Stimulated activated effector memory CD8-positive, alpha-beta T cell treated with anti-CD3 and anti-CD28 coated beads, Interleukin-12 subunit alpha, Interleukin-12 subunit beta, amount 100 ng/mL, for 72 hours (primary cell): ENCODE data around the gene ATG7.
"Not testable (repeated sequence)": the region's sequence is repeated elsewhere in the genome, so short reads cannot be mapped to it uniquely, and the experiment has no call there.

ENCODE experiments used
- ATAC-seq: fragments of 150-1000 bp; cut with Tn5 transposase; 2 replicates; pipeline ENCODE4 v1.10.0; 2021
- DNase-seq, 2 donors: peaks; one replicate each; pipeline ENCODE4 v3.0.0; 2021 to 2022; ENCODE audit warnings: low spot score in 2 of 2
- H3K27ac Mint-ChIP-seq: one replicate; pipeline ENCODE4 v1.8.0; 2022; ENCODE audit warnings: mild to moderate bottlenecking, mixed read lengths
- H3K36me3 Mint-ChIP-seq: one replicate; pipeline ENCODE4 v1.8.0; 2022; ENCODE audit warnings: mild to moderate bottlenecking, mixed read lengths
- H3K4me1 Mint-ChIP-seq: one replicate; pipeline ENCODE4 v1.8.0; 2022; ENCODE audit warnings: mixed read lengths
- H3K4me3 Mint-ChIP-seq: one replicate; pipeline ENCODE4 v1.8.0; 2022; ENCODE audit warnings: mild to moderate bottlenecking, mixed read lengths
- H3K9me3 Mint-ChIP-seq: one replicate; pipeline ENCODE4 v1.8.0; 2022; ENCODE audit warnings: mixed read lengths

The ATG7 gene

GRCh38 chr3:11346416-11346815, 74.2 kb downstream of the ATG7 start:
- DNase-seq, result no peak
- no peak overlapping the region for H3K27ac Mint-ChIP-seq
- no peaks in the 10 kb centered on the region for H3K4me1 Mint-ChIP-seq
- ATAC-seq, result no peak
- peaks cover 73% of the 10 kb centered on the region for H3K36me3 Mint-ChIP-seq
- H3K4me3 Mint-ChIP-seq, result no peak overlapping the region
- no peaks in the 10 kb centered on the region for H3K9me3 Mint-ChIP-seq

GRCh38 chr3:11348877-11349276, 76.7 kb downstream of the ATG7 start:
- not testable (repeated sequence) for H3K27ac Mint-ChIP-seq, DNase-seq, H3K9me3 Mint-ChIP-seq, ATAC-seq, H3K4me3 Mint-ChIP-seq, H3K4me1 Mint-ChIP-seq
- H3K36me3 Mint-ChIP-seq, result peaks cover 63% of the 10 kb centered on the region

- no peak overlapping the region for H3K4me3 Mint-ChIP-seq
- no peak for DNase-seq
- no peak for ATAC-seq
- peaks cover 57% of the 10 kb centered on the region for H3K36me3 Mint-ChIP-seq
- H3K27ac Mint-ChIP-seq, result no peak overlapping the region
- H3K4me1 Mint-ChIP-seq, result no peaks in the 10 kb centered on the region
- no peaks in the 10 kb centered on the region for H3K9me3 Mint-ChIP-seq
Observed at GRCh38 chr3:11349446-11349845, 77.2 kb downstream of the ATG7 start.

GRCh38 chr3:11350374-11350773, 78.2 kb downstream of the ATG7 start:
- Mint-ChIP-seq H3K27ac (no peak overlapping the region), H3K4me1 (no peaks in the 10 kb centered on the region), H3K4me3 (no peak overlapping the region), H3K36me3 (peaks cover 51% of the 10 kb centered on the region), H3K9me3 (no peaks in the 10 kb centered on the region)
- ATAC-seq, result no peak
- no peak for DNase-seq

GRCh38 chr3:11351451-11351850, 79.3 kb downstream of the ATG7 start:
- ATAC-seq (no peak), DNase-seq (no peak)
- no peaks in the 10 kb centered on the region for H3K9me3 Mint-ChIP-seq
- no peaks in the 10 kb centered on the region for H3K4me1 Mint-ChIP-seq
- no peak overlapping the region for H3K27ac Mint-ChIP-seq
- H3K4me3 Mint-ChIP-seq, result no peak overlapping the region
- peaks cover 40% of the 10 kb centered on the region for H3K36me3 Mint-ChIP-seq

- peaks cover 55% of the 10 kb centered on the region for H3K36me3 Mint-ChIP-seq
Observed at GRCh38 chr3:11356269-11356668, 84.1 kb downstream of the ATG7 start.

GRCh38 chr3:11362600-11362999, 90.4 kb downstream of the ATG7 start:
- Mint-ChIP-seq H3K36me3 (peaks cover 93% of the 10 kb centered on the region), H3K9me3 (no peaks in the 10 kb centered on the region), H3K27ac (no peak overlapping the region), H3K4me1 (no peaks in the 10 kb centered on the region), H3K4me3 (no peak overlapping the region)
- ATAC-seq, result no peak
- no peak for DNase-seq

More at GRCh38 chr3:11356269-11356668, 84.1 kb downstream of the ATG7 start:
- no peak for ATAC-seq
- Mint-ChIP-seq H3K4me1 (no peaks in the 10 kb centered on the region), H3K27ac (no peak overlapping the region), H3K9me3 (no peaks in the 10 kb centered on the region), H3K4me3 (no peak overlapping the region)
- no peak for DNase-seq

- peak; percentile 79 for ATAC-seq
- Mint-ChIP-seq H3K4me3 (no peak overlapping the region), H3K9me3 (no peaks in the 10 kb centered on the region), H3K36me3 (peaks cover 98% of the 10 kb centered on the region), H3K4me1 (no peaks in the 10 kb centered on the region), H3K27ac (no peak overlapping the region)
- no peak for DNase-seq
Observed at GRCh38 chr3:11363715-11364114, 91.5 kb downstream of the ATG7 start.

GRCh38 chr3:11364181-11364580, 92.0 kb downstream of the ATG7 start:
- Mint-ChIP-seq H3K36me3 (peaks cover 98% of the 10 kb centered on the region), H3K27ac (peak overlapping the region; percentile 54), H3K4me1 (no peaks in the 10 kb centered on the region), H3K9me3 (no peaks in the 10 kb centered on the region), H3K4me3 (no peak overlapping the region)
- no peak for DNase-seq
- ATAC-seq, result no peak

- Mint-ChIP-seq H3K9me3 (no peaks in the 10 kb centered on the region), H3K36me3 (peaks cover 72% of the 10 kb centered on the region), H3K4me1 (no peaks in the 10 kb centered on the region)
Observed at GRCh38 chr3:11367143-11367693, 95.0 kb downstream of the ATG7 start.

GRCh38 chr3:11370191-11370590, 98.0 kb downstream of the ATG7 start:
- Mint-ChIP-seq H3K4me1 (no peaks in the 10 kb centered on the region), H3K27ac (peak overlapping the region; percentile 23), H3K4me3 (no peak overlapping the region), H3K9me3 (no peaks in the 10 kb centered on the region), H3K36me3 (peaks cover 67% of the 10 kb centered on the region)
- DNase-seq (no peak), ATAC-seq (no peak)

More at GRCh38 chr3:11367143-11367693, 95.0 kb downstream of the ATG7 start:
- Mint-ChIP-seq H3K4me3 (no peak overlapping the region), H3K27ac (no peak overlapping the region)
- no peak for DNase-seq
- no peak for ATAC-seq

GRCh38 chr3:11370966-11371365, 98.8 kb downstream of the ATG7 start:
- Mint-ChIP-seq H3K27ac (no peak overlapping the region), H3K9me3 (no peaks in the 10 kb centered on the region), H3K4me1 (no peaks in the 10 kb centered on the region), H3K4me3 (no peak overlapping the region), H3K36me3 (peaks cover 59% of the 10 kb centered on the region)
- ATAC-seq (no peak), DNase-seq (no peak)

- ATAC-seq, result no peak
- Mint-ChIP-seq H3K9me3 (no peaks in the 10 kb centered on the region), H3K36me3 (peaks cover 51% of the 10 kb centered on the region)
Observed at GRCh38 chr3:11371747-11372146, 99.5 kb downstream of the ATG7 start.

GRCh38 chr3:11373235-11373634, 101.0 kb downstream of the ATG7 start:
- H3K9me3 Mint-ChIP-seq, result no peaks in the 10 kb centered on the region
- H3K36me3 Mint-ChIP-seq, result peaks cover 43% of the 10 kb centered on the region
- no peak overlapping the region for H3K27ac Mint-ChIP-seq
- H3K4me3 Mint-ChIP-seq, result no peak overlapping the region
- no peak for DNase-seq
- no peak for ATAC-seq
- H3K4me1 Mint-ChIP-seq, result no peaks in the 10 kb centered on the region

More at GRCh38 chr3:11371747-11372146, 99.5 kb downstream of the ATG7 start:
- H3K4me1 Mint-ChIP-seq, result no peaks in the 10 kb centered on the region
- no peak overlapping the region for H3K27ac Mint-ChIP-seq
- no peak for DNase-seq
- no peak overlapping the region for H3K4me3 Mint-ChIP-seq

GRCh38 chr3:11373654-11374053, 101.5 kb downstream of the ATG7 start:
- DNase-seq, result no peak
- peaks cover 41% of the 10 kb centered on the region for H3K36me3 Mint-ChIP-seq
- no peak overlapping the region for H3K4me3 Mint-ChIP-seq
- H3K9me3 Mint-ChIP-seq, result no peaks in the 10 kb centered on the region
- H3K4me1 Mint-ChIP-seq, result no peaks in the 10 kb centered on the region
- ATAC-seq, result no peak
- no peak overlapping the region for H3K27ac Mint-ChIP-seq

- H3K9me3 Mint-ChIP-seq, result no peaks in the 10 kb centered on the region
- no peak overlapping the region for H3K4me3 Mint-ChIP-seq
- no peak overlapping the region for H3K27ac Mint-ChIP-seq
- peaks cover 45% of the 10 kb centered on the region for H3K36me3 Mint-ChIP-seq
- H3K4me1 Mint-ChIP-seq, result no peaks in the 10 kb centered on the region
- DNase-seq (no peak), ATAC-seq (no peak)
Observed at GRCh38 chr3:11375333-11376088, 103.3 kb downstream of the ATG7 start.
